ENCODE results near the gene NAA25.

DNA sequence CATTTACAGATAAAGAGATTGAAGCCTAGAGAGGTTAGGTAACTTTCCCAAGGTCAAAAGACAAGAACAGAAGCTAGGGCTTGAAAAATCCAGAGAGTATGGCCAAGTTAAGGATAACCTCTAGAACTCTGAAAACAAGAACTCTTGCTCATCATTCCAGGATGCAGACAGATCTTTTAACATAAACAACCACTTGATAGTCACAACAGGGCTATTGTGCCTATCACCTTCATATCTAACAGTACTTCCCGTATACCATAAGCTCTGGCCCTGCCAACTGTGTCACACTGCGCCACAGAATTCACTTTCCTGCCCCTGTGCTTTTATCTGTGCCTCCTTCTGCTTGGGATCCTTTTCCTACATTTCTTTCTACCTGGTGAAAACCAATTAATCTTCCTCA is 77.1 kb downstream of the NAA25 start:
- TF ChIP-seq CTCF (IDR thresholded peaks at IDR 0.05; ENCODE audit: insufficient read depth, low read depth, low read length) = no peak
- TF ChIP-seq EZH2 (IDR thresholded peaks at IDR 0.05; ENCODE audit: insufficient read depth, low read length) = no peak
